ENCODE data around the gene LY86.

The LY86 gene

DNA sequence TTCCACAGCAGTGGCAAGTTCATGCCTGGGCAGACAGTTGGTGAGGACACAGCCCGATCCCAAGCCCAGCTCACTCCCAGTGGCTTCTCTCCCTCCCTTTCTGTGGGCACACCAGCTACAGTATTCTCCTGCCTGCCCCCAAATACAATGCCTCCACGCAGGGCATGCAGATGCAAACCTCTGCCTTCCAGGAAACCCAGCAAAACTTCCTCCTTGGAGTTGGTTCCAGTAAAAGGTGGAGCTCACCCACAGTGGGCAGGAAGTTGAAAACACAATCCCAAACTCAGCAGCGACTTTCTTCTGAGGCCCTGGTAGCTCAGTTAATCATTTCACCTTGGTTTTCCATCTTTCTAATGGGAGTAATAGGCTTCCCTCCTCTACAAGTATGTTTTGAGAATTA is 93.7 kb downstream of the LY86 start:
- no peak for DNase-seq (ENCODE audit: low read depth in 2 of 2)

DNA sequence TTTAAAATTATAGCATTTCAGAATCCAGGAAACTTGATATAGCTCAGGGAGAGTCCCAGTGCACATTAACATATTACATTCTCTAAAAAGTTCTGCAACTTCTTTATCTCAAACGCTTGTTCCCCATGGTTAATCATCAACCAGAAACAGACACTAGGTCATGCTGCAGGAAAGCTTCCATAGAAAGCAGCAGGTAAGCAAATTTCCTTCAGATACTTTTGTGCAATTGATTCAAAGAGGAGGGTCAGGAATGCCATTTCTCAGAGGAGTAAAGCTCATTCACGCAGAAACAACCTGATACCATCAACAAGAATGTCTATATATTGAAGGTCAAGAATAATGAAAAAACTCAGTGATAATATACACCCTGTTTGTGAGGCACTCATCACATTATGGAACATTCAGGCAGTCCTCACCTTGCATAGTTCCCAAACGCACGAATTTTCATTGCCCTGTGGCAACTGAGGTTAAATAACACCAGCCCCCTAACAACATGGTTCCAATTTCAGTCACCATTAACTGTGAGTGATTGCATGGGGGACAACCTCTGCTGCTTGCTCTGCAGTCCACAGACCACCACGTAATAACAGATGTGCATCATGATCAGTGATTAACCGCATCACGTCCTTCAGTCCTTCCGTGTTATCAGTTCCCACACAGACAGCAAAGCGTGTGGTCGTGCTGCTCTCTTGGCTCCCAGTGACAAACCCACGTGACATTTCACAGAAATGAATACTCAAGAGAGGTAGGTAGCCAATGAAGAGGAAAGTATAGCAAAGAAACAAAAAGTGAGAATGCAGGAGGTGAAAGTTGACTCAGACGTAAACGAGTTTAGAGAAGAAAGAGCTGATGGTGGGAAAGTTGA is 95.7 kb downstream of the LY86 start:
- DNase-seq (ENCODE audit: low read depth in 2 of 2): no peak

DNA sequence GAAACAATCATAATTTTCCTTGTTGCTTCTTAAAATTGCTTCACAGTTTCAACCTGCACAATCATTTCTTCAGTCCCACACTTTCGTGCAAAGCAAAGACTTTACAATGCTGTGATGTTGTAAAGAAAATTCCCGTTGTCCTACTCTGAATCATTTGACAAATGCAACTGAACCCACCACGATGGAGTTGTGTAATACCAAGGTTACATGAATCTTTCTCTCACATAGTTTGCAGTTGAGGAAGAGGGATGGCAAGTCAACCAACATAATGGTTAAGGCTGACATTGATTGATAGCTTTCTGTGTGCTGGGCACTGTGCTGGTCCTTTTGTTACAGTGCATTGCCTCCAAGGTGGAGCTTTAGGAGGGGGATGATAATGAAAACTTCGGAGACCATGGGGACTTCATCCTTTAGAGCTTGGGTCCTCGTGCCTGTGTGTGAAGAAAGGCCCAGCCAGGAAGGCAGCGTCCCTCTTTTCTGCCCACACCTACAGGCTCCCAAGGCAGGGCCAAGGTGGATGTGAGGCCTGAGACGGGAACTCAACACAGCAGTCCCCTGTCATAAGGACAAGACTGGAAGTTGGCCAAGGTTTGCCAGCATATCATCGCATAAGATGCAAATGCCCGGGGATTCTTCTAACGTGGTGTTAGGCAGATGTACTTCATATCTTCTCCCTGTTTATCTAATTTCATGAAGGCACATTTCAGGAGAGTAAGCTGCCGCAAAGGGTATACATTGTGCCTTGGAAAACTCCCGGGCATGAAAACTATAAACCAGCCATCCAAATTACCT is 96.9 kb downstream of the LY86 start:
- DNase-seq (ENCODE audit: low read depth in 2 of 2): no peak

DNA sequence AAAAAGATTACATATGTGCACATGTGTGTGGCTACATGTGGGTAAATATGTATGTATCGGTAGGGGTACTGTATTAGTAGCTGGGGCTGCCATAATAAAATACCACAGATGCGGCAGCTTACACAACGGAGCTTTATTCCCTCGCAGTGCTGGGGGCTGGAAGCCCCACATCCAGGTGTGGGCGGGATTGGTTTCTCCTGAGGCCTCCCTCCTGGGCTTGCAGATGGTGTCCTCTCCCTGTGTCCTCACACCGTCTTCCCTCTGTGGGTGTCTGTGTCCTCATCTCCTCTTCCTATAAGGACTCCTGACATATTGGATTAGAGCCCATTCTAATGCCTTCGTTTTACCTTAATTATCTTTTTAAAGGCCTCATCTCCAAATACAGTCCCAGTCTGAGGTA is 97.7 kb downstream of the LY86 start:
- no peak for DNase-seq (ENCODE audit: low read depth in 2 of 2)

DNA sequence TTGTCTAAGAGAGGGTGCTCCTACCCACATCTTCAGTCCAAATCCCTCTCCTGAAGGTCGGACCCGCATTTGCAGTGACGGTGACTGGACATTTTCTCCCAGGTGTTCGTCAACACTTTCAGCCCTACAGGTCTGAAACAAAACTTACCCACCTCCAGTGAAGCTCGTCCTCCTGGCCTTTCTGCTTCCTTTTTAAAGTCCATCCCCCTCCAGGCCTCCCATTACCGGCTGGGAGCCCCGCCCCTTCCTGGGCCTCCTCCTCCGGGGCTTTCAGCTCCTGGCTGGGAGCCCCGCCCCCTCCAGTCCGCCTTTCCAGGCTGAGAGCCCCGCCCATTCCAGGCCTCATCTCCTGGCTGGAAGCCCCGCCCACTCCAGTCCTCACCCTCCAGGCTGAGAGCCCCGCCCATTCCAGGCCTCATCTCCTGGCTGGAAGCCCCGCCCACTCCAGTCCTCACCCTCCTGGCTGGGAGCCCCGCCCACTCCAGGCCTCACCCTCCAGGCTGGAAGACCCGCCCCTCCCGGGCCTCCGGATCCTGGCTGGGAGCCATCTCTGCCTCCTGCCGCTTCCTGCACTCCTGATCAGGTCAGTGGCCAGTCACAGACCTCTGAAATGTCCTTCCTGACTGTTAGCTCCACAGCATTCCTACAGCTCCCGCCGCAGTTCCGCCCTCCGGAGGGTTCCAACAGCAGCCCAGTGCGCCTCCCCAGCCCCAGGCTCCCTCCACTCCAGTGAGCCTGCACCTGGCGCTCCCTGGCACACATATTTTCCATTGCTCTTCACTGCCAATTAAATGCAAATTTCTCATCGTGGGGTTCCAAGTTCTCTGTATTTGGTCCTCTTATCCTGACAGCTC is 98.5 kb downstream of the LY86 start:
- no peak for DNase-seq (ENCODE audit: low read depth in 2 of 2)

DNA sequence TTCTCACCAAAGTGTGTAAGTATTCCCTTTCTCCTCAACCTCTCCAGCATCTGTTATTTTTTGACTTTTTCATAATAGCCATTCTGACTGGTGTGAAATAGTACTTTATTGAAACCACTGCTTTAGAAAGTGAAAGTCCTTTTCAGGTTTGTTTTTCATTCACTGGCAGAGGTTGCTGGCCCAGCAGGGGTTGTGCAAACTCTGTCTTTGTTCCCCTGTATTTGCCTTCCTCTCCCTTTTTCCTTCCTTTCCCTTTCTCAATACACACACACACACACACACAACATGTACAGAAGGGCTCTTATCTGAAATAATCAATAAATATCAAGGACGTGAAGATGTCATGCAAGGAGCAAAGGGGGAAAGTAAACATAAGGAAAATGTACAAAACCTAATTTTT is 99.8 kb downstream of the LY86 start:
- no peak for DNase-seq (ENCODE audit: low read depth in 2 of 2)

DNA sequence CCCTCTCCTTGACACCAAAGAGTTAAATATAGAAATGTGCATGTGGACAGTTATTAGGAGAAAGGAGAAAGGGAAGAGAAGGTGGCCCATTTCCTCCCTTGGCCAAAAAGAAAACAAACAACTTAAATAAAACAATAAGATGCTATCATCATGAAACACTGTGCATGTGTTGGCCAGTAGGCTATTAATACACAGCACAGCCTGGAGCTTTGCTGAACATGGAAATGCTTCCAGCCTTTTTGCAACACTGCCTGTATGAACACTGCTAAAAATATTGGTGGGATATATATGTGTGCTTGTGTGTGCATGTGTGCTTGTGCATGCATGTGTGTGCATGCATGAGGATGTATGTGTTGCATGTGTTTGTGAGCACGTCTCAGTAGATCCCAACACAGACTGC is 100.4 kb downstream of the LY86 start:
- no peak for DNase-seq (ENCODE audit: low read depth in 2 of 2)

DNA sequence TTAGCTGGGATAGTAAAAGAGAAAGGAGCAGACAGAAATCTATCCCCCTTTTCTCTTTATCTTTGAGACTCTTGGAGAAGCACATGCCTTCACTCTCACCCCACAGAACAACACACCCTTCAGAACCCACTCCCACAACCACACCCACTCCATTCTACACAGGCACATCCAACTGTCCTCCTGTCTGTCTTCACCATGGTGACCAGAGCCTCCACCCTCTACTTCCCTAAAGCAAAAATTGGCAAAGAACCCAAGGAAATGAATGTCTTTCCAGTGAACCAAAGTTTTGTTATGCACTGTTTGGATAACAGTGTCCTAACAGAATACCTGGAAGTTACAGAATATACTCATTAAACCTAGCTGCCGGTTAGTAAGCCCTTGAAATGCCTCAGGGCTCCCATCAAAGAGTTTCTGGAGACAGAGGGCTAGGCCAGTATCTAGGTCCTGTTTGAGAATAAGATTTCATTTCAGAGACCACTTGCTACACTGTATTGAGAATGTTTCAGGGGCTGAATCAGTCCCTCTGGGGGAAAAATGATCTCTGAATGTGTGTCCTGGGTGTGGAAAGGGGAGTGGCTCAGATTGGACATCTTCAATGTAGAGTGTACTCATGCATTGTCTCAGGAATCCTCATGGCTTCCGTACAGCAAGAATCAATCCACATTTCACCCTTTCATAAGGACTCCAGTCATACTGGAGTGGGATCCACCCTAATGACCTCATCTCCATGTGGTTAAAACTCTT is 101.1 kb downstream of the LY86 start:
- no peak for DNase-seq (ENCODE audit: low read depth in 2 of 2)

DNA sequence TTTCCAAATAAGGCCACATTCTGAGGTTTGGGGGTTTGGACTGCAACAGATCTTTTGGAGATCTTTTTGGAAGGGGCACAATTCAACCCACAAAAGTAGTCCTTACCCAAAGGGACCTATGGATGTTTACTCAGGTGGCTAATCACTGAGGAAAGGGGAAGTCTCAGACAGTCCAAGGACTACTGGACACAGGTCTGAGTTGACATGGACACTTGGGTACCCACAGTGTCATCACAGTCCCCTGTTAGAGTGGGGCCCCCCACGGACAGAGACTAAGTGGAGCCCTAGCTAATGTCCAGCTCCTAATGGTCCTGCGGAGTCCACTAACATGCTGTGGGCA is 101.6 kb downstream of the LY86 start:
- no peak for DNase-seq (ENCODE audit: low read depth in 2 of 2)

DNA sequence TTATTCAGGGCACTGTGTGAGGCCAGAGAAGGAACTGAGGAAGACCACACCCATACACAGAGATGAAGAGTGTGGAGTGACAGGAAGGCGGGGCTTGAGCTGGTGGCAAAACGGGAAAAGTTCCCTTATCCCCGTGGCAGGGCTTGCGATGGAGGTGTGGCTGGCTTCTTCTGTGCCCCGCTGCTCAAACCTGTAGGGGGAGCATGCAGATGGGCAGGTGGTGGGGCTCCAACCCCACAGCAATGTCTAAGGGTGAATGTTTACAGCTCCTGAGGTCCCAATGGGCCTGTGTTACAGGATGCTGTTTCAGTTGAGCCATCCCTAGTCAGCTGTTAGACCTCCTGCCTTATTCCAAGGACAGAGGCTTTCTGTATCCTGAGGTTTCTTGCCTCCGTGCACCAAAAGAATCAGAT is 105.9 kb downstream of the LY86 start:
- DNase-seq (ENCODE audit: low read depth in 2 of 2): no peak

DNA sequence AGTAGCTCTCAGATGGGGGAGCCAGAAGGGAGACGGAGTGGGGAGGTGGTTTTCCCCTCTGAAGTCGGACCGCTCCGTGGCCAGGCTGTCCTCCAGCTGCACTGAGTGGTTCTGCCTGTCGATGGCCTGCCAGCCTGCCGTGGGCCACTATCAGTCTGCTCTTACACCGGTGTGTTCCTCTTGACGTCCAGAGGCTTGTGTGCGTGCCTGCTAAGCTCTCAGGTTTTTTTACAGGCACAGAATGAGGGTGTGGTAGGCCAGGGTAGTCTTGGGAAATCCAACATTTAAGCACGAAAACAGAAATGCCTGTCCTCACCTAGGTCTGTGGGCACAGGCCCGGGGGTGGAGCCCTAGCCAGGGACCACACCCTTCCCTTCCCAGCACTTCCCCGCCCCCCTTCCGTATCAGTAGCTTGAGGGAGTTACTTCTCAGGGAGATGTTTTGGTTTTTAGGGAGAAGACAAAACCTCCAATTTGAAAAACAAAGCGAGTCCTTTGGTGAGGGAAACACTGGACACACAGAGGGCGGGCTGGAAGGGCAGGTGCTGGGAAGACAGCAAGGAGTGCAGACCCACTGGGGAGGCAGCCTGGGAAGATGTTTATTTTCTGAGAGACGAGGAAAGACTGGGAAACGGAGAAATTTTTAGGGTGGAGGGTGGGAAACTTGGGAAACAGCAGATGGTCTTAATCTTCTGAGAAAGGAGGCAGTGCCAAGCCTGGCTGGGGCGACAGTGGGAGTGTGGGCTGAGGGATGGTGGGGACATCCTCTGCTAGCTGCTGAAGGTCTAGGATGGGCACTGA is 106.5 kb downstream of the LY86 start:
- no peak for DNase-seq (ENCODE audit: low read depth in 2 of 2)

DNA sequence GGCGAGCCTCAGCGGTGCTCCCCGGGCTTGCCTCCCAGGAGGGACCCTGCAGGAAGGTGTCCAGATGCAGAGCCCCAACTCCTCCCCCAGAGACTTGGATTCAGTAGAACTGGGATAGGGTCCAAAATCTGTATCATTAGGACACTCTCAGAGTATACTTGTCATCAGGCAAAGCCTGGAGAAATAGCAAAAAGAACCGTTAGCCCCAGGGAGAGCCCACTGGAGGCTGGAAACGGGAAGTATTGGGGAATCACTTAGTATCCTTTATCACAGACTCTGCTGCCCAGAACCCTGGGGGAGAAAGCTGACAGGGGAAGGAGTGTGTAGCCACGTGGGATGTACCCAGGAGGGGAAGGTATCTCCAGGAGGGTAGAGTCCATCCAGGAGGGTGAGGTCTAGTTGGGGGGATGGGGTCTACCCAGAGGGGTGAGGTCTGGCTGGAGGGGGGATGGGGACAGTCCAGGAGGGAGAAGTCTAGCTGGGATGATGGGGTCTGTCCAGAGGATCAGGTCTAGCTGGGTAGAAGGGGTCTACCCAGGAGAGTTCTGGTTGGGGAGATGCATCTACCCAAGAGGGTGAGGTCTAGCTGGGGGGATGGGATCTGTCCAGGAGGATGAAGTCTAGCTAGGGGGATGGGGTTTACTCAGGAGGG is 107.2 kb downstream of the LY86 start:
- DNase-seq (ENCODE audit: low read depth in 2 of 2): no peak

DNA sequence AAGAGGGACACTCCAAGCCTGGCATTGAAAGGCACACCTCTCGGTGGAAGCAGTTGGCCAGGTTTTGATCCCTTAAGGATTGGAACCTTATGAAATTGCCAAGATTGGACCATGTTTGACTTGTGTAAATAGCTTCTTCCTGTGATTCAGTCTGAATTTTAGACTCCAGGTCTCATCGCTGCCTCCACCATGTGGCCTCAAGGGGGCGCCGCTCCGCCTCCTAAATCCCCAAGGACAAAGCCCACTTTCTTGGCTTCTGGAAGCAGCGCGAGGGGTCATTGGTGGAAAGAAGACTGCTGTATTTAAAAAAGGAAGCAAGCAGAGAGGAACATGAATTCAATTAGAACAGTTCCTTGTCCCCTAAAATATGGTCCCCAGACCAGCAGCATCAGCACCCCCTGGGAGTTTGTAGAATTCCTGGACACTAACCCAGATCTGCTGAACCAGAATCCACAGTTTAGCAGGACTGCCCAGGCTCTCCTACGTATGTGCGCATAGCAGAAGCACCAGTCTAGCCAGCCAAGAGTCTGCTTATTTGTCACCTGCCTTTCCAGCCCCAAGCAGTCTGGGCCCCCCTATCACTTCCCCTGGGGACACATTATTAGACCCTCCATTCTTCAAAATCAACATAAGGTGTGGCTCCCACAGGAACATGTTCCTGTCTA is 108.5 kb downstream of the LY86 start:
- DNase-seq (ENCODE audit: low read depth in 2 of 2): no peak

DNA sequence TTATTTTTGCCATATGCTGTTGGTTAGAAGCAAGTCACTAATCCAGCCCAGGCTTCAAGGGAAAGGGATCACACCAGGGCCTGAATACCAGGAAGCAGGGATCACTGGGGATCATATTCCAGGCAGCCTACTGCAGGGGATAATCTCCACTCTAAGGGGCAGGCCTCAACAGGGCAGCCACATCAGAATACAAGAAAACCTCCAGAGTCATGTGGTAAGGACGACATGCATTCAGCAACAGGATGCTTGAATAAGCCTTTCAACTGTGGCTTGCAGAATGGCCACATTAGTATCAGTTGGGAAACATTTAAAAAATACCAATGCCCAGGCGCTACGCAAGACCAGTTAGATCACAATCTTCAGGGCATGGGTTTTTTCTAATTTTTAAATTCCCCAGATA is 109.1 kb downstream of the LY86 start:
- no peak for DNase-seq (ENCODE audit: low read depth in 2 of 2)

DNA sequence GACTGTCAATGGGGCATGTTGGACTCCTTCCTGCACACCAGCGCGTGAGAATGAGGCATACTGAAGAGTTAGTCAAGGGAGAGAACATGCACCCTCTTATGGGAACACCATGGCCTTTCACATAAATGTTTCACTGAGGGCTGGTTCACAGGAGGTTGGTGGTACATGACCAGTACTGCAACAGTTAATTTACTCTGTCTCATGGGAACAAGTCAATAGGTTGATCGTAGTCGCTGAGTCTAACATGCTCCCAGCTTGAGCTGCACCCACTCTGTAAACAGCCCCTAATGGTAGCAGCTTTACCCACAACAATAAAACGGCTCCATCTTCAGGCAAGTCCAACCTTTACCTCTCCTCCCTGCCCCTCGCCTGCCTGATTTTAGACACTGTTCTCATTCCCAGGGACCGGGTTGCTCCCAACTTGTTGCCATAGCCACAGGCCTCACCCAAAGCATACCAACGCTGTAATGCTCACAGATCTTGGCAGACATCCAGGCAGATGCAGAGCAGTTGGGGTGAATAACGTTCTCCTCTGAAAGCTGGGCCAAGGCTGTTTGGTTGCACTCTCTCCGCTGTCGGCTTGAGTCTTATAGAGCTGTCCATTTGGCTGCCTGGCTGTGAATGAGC is 111.3 kb downstream of the LY86 start:
- DNase-seq (ENCODE audit: low read depth in 2 of 2): no peak

DNA sequence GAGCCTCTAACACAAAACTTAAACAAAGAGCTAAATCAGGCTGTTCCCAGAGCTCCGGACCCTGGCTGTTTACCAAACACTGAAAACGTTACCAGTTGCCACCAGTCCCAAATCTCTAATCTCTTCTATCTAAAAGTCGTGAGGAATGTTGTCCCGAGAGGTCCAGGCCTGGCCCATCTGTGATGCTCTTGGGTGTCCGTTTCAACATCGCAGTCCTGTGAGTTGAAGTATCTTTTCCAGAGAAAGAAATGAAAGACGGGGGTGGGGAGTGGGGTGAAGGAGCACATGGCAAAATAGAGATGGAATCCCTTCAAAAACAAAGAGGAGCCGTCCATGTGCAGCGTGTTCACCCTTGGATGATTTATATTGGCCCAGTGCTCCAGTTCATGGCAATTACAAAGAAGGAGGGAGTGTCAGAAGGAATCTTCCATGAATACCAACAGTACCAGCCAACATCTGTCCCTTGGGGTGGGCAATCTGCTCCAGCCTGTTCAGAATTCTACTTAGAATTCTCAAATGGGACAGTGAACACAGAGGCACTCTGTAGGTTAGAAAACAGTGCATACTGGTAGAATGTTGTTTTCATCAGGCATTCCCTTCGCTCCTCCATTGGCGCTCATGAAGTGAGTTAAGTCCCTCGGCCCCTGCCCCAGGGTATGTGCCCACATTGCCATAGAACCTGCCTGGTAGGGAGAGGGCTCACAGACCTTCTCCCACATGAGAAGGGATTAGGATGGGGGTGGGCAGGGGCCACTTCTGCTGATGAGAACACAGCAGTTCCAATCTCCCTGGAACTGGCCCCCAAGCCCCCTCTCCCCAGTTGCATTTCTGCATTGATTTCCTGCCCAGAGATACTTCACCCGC is 112.1 kb downstream of the LY86 start:
- no peak for DNase-seq (ENCODE audit: low read depth in 2 of 2)

DNA sequence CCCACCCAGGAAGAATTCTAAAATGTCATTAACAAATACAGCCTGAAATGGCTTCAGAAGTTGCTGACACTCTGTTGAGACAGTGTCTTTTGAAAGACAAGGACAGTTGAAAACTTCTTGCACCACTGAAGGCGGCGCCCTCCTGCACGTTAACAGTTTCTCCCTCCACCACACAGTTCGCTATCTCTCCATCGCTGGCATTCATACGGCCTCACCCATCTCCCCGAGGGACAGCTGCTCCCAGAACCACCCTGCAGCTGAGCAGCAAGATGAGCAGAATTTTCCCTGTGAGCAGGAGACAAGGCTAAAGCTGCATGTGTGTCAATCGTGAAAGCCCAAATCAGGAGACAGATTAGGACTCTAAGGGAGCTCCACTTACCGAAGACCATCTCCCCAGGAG is 113.3 kb downstream of the LY86 start:
- no peak for DNase-seq (ENCODE audit: low read depth in 2 of 2)

DNA sequence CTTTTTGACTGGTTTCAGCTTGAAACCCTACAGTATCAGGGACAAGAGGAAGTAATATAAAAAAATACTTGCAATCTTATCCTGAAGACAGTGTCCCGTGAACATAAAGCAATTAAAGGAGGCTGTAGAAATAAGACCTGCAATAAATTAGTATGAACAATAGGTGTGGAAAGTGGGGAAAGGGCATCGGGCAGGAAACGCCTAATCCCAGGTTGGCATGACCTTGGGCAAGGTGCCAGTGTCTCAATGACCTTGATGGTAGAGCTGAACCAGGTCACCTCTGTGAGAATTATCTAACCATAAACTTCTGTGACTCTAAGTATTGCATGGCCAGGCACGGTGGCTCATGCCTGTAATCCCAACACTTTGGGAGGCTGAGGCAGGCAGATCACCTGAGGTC is 115.2 kb downstream of the LY86 start:
- DNase-seq (ENCODE audit: low read depth in 2 of 2): no peak

All from stimulated activated CD8-positive, alpha-beta memory T cell treated with anti-CD3 and anti-CD28 coated beads, Interleukin-2, amount 100 ng/mL, for 1 hour (primary cell).